ENCODE measurements around the gene EPB41L2. TPM values are rescaled to one million over a fixed set of nuclear protein-coding genes. Genes with fewer than 3 reads are reported as not detected.
A peak's percentile ranks its signal among the peaks of the same experiment; 100 is the strongest.

Gene EPB41L2
- total RNA-seq, 1 donor from 2014 or later, result 3.2 TPM

DNA sequence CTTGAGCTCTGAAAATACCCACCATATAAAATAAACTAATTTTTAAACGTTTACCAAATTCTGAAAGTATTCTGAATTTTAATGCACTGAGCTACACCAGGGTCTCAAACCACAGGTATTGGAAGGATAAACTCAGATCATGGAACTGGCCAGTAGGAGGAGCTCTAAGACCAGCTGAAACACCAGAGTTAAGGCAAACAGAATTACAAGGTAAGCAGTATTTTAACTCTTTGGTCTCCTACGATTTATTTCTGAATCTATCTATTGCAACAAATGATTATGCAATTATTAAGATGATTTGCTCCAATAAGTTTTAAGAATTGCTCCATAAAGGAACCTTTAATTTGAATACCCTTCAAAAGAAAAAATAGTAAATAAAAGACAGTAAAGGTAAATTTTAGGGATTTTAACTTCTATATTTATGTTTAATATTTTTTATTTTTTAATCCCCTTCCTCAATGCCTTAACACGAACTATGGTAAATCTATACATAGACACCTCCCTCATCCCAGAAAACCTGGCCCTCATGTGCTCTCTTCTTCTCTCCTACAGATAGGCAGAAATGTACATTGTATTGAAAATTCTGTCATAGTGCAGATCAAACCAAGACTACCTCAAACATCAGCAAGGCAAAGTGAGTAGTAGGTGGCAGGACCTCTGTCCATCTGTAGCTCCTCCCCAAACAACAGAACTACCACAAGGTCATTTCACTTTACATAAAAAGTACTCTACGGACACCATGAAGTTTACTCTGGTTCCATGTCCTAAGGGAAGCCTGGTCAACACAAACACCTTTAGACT, 177.5 kb downstream of the EPB41L2 start:
- TF ChIP-seq, protein P1, sequence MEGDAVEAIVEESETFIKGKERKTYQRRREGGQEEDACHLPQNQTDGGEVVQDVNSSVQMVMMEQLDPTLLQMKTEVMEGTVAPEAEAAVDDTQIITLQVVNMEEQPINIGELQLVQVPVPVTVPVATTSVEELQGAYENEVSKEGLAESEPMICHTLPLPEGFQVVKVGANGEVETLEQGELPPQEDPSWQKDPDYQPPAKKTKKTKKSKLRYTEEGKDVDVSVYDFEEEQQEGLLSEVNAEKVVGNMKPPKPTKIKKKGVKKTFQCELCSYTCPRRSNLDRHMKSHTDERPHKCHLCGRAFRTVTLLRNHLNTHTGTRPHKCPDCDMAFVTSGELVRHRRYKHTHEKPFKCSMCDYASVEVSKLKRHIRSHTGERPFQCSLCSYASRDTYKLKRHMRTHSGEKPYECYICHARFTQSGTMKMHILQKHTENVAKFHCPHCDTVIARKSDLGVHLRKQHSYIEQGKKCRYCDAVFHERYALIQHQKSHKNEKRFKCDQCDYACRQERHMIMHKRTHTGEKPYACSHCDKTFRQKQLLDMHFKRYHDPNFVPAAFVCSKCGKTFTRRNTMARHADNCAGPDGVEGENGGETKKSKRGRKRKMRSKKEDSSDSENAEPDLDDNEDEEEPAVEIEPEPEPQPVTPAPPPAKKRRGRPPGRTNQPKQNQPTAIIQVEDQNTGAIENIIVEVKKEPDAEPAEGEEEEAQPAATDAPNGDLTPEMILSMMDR (IDR thresholded peaks at IDR 0.05; ENCODE audit: insufficient read depth, low read length, severe bottlenecking), result peak; percentile 66
- Histone ChIP-seq H3K4me3 (ENCODE audit: low read depth, low read length) (no peak overlapping the region), H3K27me3 (ENCODE audit: control insufficient read depth, insufficient read depth, low read length) (no peaks in the 10 kb centered on the region), H3K36me3 (ENCODE audit: control insufficient read depth, insufficient read depth, low read length) (no peaks in the 10 kb centered on the region)
- FAIRE-seq (no peak), DNase-seq (ENCODE audit: low read depth) (peak; percentile 74)

DNA sequence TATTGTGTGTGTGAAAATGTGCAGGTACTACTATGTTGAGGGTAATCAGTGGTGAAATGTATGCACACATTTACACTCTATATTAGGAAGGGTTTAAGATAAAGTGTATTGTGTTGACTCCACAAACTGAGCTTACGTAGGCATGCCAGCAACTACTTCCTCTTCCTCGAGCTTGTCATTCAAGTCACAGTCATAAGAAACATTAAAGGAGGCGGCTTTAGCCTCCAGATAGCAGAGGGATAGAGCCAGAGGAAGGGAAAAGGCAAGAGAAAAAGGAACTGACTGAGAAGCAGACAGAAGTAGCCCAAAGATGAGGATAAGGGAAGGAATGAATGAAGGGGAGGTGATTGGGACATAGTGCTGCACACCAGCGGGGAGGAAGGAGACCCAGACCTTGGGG, 180.7 kb downstream of the EPB41L2 start:
- DNase-seq (ENCODE audit: low read depth) (no peak), FAIRE-seq (no peak)
- Histone ChIP-seq H3K27me3 (ENCODE audit: control insufficient read depth, insufficient read depth, low read length) (no peaks in the 10 kb centered on the region), H3K4me3 (ENCODE audit: low read depth, low read length) (no peak overlapping the region), H3K36me3 (ENCODE audit: control insufficient read depth, insufficient read depth, low read length) (no peaks in the 10 kb centered on the region)
- TF ChIP-seq, protein P1 (IDR thresholded peaks at IDR 0.05; ENCODE audit: insufficient read depth, low read length, severe bottlenecking), result no peak

DNA sequence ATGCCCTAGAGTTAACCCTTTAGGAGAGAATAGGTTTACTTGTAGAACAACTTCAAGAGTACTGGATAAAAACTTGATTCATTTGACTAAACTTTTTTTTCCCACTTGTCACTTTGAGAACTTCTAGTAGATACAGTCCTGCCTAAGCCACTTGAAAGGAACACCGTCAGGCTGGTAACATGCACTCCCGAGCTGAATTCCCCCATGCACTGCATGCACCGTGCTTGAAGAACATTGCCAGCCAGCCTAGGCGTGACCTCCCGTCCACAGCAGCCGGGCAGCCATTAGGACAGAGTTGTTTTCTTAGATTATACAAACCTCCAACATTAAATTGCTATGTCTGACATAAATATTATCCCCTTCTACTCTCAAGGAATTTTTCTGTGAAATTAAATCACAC, 183.2 kb downstream of the EPB41L2 start:
- H3K27me3 ChIP-seq (ENCODE audit: control insufficient read depth, insufficient read depth, low read length), result no peaks in the 10 kb centered on the region
- TF ChIP-seq, protein P1 (IDR thresholded peaks at IDR 0.05; ENCODE audit: insufficient read depth, low read length, severe bottlenecking), result no peak
- no peak overlapping the region for H3K4me3 ChIP-seq (ENCODE audit: low read depth, low read length)
- FAIRE-seq, result no peak
- DNase-seq (ENCODE audit: low read depth), result no peak
- H3K36me3 ChIP-seq (ENCODE audit: control insufficient read depth, insufficient read depth, low read length), result no peaks in the 10 kb centered on the region

DNA sequence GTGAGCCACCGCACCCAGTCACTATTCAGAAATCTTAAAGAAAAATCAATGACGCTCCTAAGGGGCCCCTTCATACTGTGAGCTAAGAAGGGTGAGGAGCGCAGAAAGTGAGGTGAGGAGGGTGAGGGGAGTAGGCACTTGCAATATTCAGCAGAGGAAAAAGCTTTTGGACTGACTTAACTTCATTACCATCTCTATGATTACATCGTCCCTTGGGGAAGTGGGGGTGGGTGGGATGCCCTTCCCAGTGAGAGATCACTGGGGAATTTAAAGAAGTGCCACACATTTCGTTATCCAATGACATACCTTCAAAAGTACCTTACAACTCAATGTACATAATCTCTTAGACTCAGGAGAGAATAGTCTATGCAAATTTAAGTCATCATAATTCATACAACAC, 189.3 kb downstream of the EPB41L2 start:
- H3K4me3 ChIP-seq (ENCODE audit: low read depth, low read length), result no peak overlapping the region
- no peaks in the 10 kb centered on the region for H3K27me3 ChIP-seq (ENCODE audit: control insufficient read depth, insufficient read depth, low read length)
- FAIRE-seq, result no peak
- DNase-seq (ENCODE audit: low read depth), result no peak
- TF ChIP-seq, protein P1 (IDR thresholded peaks at IDR 0.05; ENCODE audit: insufficient read depth, low read length, severe bottlenecking), result no peak
- H3K36me3 ChIP-seq (ENCODE audit: control insufficient read depth, insufficient read depth, low read length), result no peaks in the 10 kb centered on the region

DNA sequence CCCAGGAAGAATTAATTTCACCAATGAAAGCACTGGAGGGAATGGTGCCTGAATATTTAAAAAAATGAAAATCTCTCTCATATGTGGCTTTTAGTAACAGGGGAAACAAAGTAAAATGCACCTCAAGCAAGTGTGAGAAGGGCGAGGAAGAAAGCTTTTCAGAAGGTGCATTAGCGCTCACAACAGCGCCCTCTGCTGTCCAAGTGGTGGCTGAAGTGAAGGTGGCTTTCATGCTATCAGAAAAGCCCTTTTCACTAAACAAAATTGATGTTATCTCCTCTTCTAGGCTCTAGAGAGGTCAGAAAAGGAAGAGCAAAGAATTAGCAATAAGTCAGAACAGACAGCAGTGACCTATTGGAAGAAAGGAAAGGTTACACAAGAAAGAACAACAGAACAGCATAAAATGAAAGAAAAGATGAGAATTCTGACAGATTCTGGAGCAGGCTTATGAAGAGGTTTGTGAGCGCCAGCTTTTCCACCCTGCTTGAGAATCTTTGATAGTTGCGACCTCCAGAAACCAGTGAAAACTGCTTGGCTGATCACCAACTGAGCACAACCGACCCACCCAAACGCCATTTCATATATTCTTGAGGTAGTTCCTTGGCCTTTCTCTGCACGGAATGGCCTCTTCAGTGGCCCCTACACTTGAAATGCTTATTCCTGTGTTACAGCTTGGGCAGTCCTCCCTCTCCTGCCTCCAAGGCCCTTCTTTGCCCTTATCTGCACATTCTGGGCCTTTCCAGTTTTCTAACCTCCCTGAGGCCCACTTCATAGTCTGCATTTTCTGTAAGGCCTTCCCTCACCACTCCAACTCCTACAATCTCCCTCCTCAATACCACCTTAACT, 190.6 kb downstream of the EPB41L2 start:
- TF ChIP-seq, protein P1 (IDR thresholded peaks at IDR 0.05; ENCODE audit: insufficient read depth, low read length, severe bottlenecking), result peak; percentile 95
- H3K36me3 ChIP-seq (ENCODE audit: control insufficient read depth, insufficient read depth, low read length), result no peaks in the 10 kb centered on the region
- DNase-seq (ENCODE audit: low read depth) (peak; percentile 42), FAIRE-seq (no peak)
- H3K4me3 ChIP-seq (ENCODE audit: low read depth, low read length), result no peak overlapping the region
- H3K27me3 ChIP-seq (ENCODE audit: control insufficient read depth, insufficient read depth, low read length), result no peaks in the 10 kb centered on the region

Measured in bronchial epithelial cell (primary cell).